GM04503 (cell line): ENCODE results near the gene CD300LF.

Experiments used
- DNase-seq: peaks from one replicate; pipeline ENCODE4 v3.0.0-alpha.2; 2012; ENCODE audit warnings: low read depth

Gene CD300LF

GRCh38 chr17:74729866-74730265, 17.1 kb upstream of the CD300LF start:
- no peak for DNase-seq

- no peak for DNase-seq
These were observed 16.6 kb upstream of the CD300LF start for GRCh38 chr17:74729368-74729767.

- no peak for DNase-seq
These were observed 16.0 kb upstream of the CD300LF start for GRCh38 chr17:74728702-74729075.

GRCh38 chr17:74728033-74728701, 15.4 kb upstream of the CD300LF start:
- DNase-seq: no peak

GRCh38 chr17:74725111-74725510, 12.4 kb upstream of the CD300LF start:
- no peak for DNase-seq

- no peak for DNase-seq
These were observed 11.2 kb upstream of the CD300LF start for GRCh38 chr17:74723891-74724290.

- DNase-seq: no peak
These were observed 10.1 kb upstream of the CD300LF start for GRCh38 chr17:74722782-74723181.

GRCh38 chr17:74720506-74720905, 7.8 kb upstream of the CD300LF start:
- DNase-seq: no peak

- no peak for DNase-seq
These were observed 2.4 kb upstream of the CD300LF start for GRCh38 chr17:74715144-74715543.

- no peak for DNase-seq
These were observed 540 bp upstream of the CD300LF start for GRCh38 chr17:74713171-74713755.

GRCh38 chr17:74712301-74712700, 422 bp downstream of the CD300LF start:
- no peak for DNase-seq

GRCh38 chr17:74711058-74711824, 1.5 kb downstream of the CD300LF start:
- no peak for DNase-seq

GRCh38 chr17:74704544-74704943, 8.2 kb downstream of the CD300LF start:
- DNase-seq: no peak

- no peak for DNase-seq
These were observed 9.4 kb downstream of the CD300LF start for GRCh38 chr17:74703311-74703710.

- no peak for DNase-seq
These were observed 10.4 kb downstream of the CD300LF start for GRCh38 chr17:74702116-74702871.

- no peak for DNase-seq
These were observed 13.5 kb downstream of the CD300LF start for GRCh38 chr17:74699236-74699635.

- no peak for DNase-seq
These were observed 14.7 kb downstream of the CD300LF start for GRCh38 chr17:74698069-74698468.

- DNase-seq: no peak
These were observed 15.2 kb downstream of the CD300LF start for GRCh38 chr17:74697515-74697914.

- DNase-seq: no peak
These were observed 17.1 kb downstream of the CD300LF start for GRCh38 chr17:74695629-74696028.

GRCh38 chr17:74694081-74694480, 18.6 kb downstream of the CD300LF start:
- DNase-seq: no peak

- no peak for DNase-seq
These were observed 21.6 kb downstream of the CD300LF start for GRCh38 chr17:74691151-74691550.

GRCh38 chr17:74690409-74690825, 22.3 kb downstream of the CD300LF start:
- DNase-seq: no peak

GRCh38 chr17:74687886-74688285, 24.8 kb downstream of the CD300LF start:
- DNase-seq: no peak
